ENCODE measurements around the gene KAZN.
A peak's percentile ranks its signal among the peaks of the same experiment; 100 is the strongest.

KAZN gene

GRCh38 chr1:14598498-14599182 lies at the start of gene KAZN:
TSS of gene KAZN (plus strand) at chr1:14598685.
- Mint-ChIP-seq H3K27ac (peak within 1 kb of the TSS; percentile 96), H3K9me3 (no peaks in the 10 kb centered on the region), H3K27me3 (ENCODE audit: low read depth, poor library complexity) (peaks cover 3% of the 10 kb centered on the region), H3K4me3 (peak within 1 kb of the TSS; percentile 88), H3K36me3 (ENCODE audit: low read depth) (no peaks in the 10 kb centered on the region), H3K4me1 (peaks cover 75% of the 10 kb centered on the region)
- no peak for TF ChIP-seq CTCF (IDR thresholded peaks at IDR 0.05)
- peak; percentile 84 for DNase-seq

GRCh38 chr1:14549897-14550620 lies 48.4 kb upstream of the KAZN start:
- Mint-ChIP-seq H3K27me3 (ENCODE audit: low read depth, poor library complexity) (no peaks in the 10 kb centered on the region), H3K4me3 (peak overlapping the region; percentile 31), H3K27ac (no peak overlapping the region), H3K4me1 (peaks cover 76% of the 10 kb centered on the region), H3K9me3 (peaks cover 8% of the 10 kb centered on the region), H3K36me3 (ENCODE audit: low read depth) (no peaks in the 10 kb centered on the region)
- no peak for TF ChIP-seq CTCF (IDR thresholded peaks at IDR 0.05)
- no peak for DNase-seq

- H3K36me3 Mint-ChIP-seq (ENCODE audit: low read depth), result no peaks in the 10 kb centered on the region
- H3K4me3 Mint-ChIP-seq, result no peak overlapping the region
- H3K4me1 Mint-ChIP-seq, result peaks cover 74% of the 10 kb centered on the region
- no peaks in the 10 kb centered on the region for H3K9me3 Mint-ChIP-seq
- no peak for DNase-seq
- no peaks in the 10 kb centered on the region for H3K27me3 Mint-ChIP-seq (ENCODE audit: low read depth, poor library complexity)
- peak overlapping the region; percentile 6 for H3K27ac Mint-ChIP-seq
- no peak for TF ChIP-seq CTCF (IDR thresholded peaks at IDR 0.05)
Measured at GRCh38 chr1:14551386-14551785, 47.1 kb upstream of the KAZN start.

GRCh38 chr1:14552246-14552965 lies 46.1 kb upstream of the KAZN start:
- Mint-ChIP-seq H3K27me3 (ENCODE audit: low read depth, poor library complexity) (no peaks in the 10 kb centered on the region), H3K4me1 (peaks cover 75% of the 10 kb centered on the region), H3K4me3 (no peak overlapping the region), H3K9me3 (no peaks in the 10 kb centered on the region), H3K27ac (peak overlapping the region; percentile 6), H3K36me3 (ENCODE audit: low read depth) (no peaks in the 10 kb centered on the region)
- DNase-seq, result no peak
- no peak for TF ChIP-seq CTCF (IDR thresholded peaks at IDR 0.05)

- Mint-ChIP-seq H3K36me3 (ENCODE audit: low read depth) (no peaks in the 10 kb centered on the region), H3K4me3 (no peak overlapping the region), H3K4me1 (peaks cover 81% of the 10 kb centered on the region), H3K9me3 (no peaks in the 10 kb centered on the region), H3K27me3 (ENCODE audit: low read depth, poor library complexity) (no peaks in the 10 kb centered on the region), H3K27ac (peak overlapping the region; percentile 58)
- TF ChIP-seq CTCF (IDR thresholded peaks at IDR 0.05), result no peak
- peak; percentile 17 for DNase-seq
Measured at GRCh38 chr1:14553711-14554110, 44.8 kb upstream of the KAZN start.

All from nephron progenitor cell (in vitro differentiated cells).